Measurements from ENCODE around the gene CSTF3.

DNA sequence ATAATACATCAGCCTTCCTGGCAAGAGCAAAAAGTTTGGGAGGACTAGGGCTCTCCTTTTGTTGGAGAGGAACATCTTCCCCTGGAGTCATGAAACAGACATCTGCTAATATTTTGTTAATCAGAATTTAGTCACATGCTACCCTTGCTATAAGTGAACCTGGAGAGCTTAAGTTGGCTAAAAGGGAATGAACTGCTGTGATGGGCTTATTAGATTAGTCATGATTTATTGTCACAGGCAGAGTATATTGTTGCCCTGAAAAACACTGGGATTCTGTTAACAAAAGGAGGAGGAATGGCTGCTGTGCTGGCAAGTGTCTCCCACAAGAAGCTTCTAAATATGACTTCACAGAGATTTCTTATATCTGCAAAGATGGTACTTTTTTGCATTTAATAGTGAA is 105.9 kb downstream of the CSTF3 start:
- TF ChIP-seq, protein P1, sequence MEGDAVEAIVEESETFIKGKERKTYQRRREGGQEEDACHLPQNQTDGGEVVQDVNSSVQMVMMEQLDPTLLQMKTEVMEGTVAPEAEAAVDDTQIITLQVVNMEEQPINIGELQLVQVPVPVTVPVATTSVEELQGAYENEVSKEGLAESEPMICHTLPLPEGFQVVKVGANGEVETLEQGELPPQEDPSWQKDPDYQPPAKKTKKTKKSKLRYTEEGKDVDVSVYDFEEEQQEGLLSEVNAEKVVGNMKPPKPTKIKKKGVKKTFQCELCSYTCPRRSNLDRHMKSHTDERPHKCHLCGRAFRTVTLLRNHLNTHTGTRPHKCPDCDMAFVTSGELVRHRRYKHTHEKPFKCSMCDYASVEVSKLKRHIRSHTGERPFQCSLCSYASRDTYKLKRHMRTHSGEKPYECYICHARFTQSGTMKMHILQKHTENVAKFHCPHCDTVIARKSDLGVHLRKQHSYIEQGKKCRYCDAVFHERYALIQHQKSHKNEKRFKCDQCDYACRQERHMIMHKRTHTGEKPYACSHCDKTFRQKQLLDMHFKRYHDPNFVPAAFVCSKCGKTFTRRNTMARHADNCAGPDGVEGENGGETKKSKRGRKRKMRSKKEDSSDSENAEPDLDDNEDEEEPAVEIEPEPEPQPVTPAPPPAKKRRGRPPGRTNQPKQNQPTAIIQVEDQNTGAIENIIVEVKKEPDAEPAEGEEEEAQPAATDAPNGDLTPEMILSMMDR (optimal IDR thresholded peaks at IDR 0.05 in 1 of 3, IDR thresholded peaks at IDR 0.05 in 1 of 3, conservative IDR thresholded peaks at IDR 0.05 in 1 of 3; ENCODE audit: extremely low read depth in 1 of 3, insufficient read depth in 2 of 3, low read length in 3 of 3), result no peak
- no peak for TF ChIP-seq EZH2 (IDR thresholded peaks at IDR 0.05; ENCODE audit: low read length)

Data from keratinocyte (primary cell).